Natural killer cell treated with Interleukin-12 subunit alpha and Interleukin-12 subunit beta and Interleukin-15 and Interleukin-18, amount 100 ng/mL, for 72 hours (primary cell): Measurements from ENCODE around the gene OXNAD1. TPM values are rescaled to one million over a fixed set of nuclear protein-coding genes. Genes with fewer than 3 reads are reported as not detected.

Experiments used
- ATAC-seq, 2 donors: fragments of 150-1000 bp; cut with Tn5 transposase in 1 of 2; sonication (Bioruptor Pico), chemical (Tn5 transposase) in 1 of 2; 2 replicates each; pipeline ENCODE4 v1.10.0; 2021
- DNase-seq: peaks from one replicate; pipeline ENCODE4 v3.0.0; 2022; ENCODE audit warnings: low spot score
- H3K27ac Mint-ChIP-seq, 2 donors: 1 replicate in 1 of 2; 2 replicates in 1 of 2; pipeline ENCODE4 v1.8.0; 2022; ENCODE audit warnings: mixed read lengths in 2 of 2, mild to moderate bottlenecking in 1 of 2, moderate library complexity in 1 of 2
- H3K27me3 Mint-ChIP-seq, 2 donors: 1 replicate in 1 of 2; 2 replicates in 1 of 2; pipeline ENCODE4 v1.8.0; 2022; ENCODE audit warnings: mixed read lengths in 2 of 2
- H3K36me3 Mint-ChIP-seq: one replicate; pipeline ENCODE4 v1.8.0; 2022; ENCODE audit warnings: mixed read lengths
- H3K4me1 Mint-ChIP-seq, 2 donors: 1 replicate in 1 of 2; 2 replicates in 1 of 2; pipeline ENCODE4 v1.8.0; 2022; ENCODE audit warnings: low read depth in 2 of 2, mixed read lengths in 2 of 2, mild to moderate bottlenecking in 1 of 2
- H3K4me3 Mint-ChIP-seq: one replicate; pipeline ENCODE4 v1.8.0; 2022; ENCODE audit warnings: mixed read lengths
- H3K9me3 Mint-ChIP-seq: 2 replicates; pipeline ENCODE4 v1.8.0; 2022; ENCODE audit warnings: mixed read lengths
- total RNA-seq, 2 donors: library from RNA; stranded (reverse); gene quantifications; one replicate each; pipeline ENCODE4 v1.2.3, GENCODE V29; 2022

Gene OXNAD1
- total RNA-seq, 2 donors from 2014 or later = 16.0 to 31.4 TPM

- no peak overlapping the region for H3K27ac Mint-ChIP-seq
- DNase-seq = no peak
- peaks cover 8 to 10% of the 10 kb centered on the region in 2 donors for H3K4me1 Mint-ChIP-seq
- no peaks in the 10 kb centered on the region for H3K27me3 Mint-ChIP-seq
- H3K4me3 Mint-ChIP-seq = no peak overlapping the region
- H3K36me3 Mint-ChIP-seq = peaks cover 7% of the 10 kb centered on the region
- ATAC-seq = no peak
- no peaks in the 10 kb centered on the region for H3K9me3 Mint-ChIP-seq
Observed at GRCh38 chr3:16270855-16271254, 5.8 kb downstream of the OXNAD1 start.

- Mint-ChIP-seq H3K4me3 (no peak overlapping the region), H3K36me3 (peaks cover 10% of the 10 kb centered on the region), H3K4me1 (no peaks in the 10 kb centered on the region), H3K9me3 (no peaks in the 10 kb centered on the region), H3K27me3 (no peaks in the 10 kb centered on the region), H3K27ac (no peak overlapping the region)
- DNase-seq (no peak), ATAC-seq (no peak)
Observed at GRCh38 chr3:16272588-16272987, 7.6 kb downstream of the OXNAD1 start.

GRCh38 chr3:16273867-16274266 lies 8.9 kb downstream of the OXNAD1 start:
- Mint-ChIP-seq H3K4me3 (no peak overlapping the region), H3K4me1 (no peaks in the 10 kb centered on the region), H3K27ac (no peak overlapping the region), H3K9me3 (no peaks in the 10 kb centered on the region), H3K36me3 (peaks cover 12% of the 10 kb centered on the region), H3K27me3 (no peaks in the 10 kb centered on the region)
- ATAC-seq (no peak), DNase-seq (no peak)

- Mint-ChIP-seq H3K36me3 (peaks cover 10% of the 10 kb centered on the region), H3K9me3 (no peaks in the 10 kb centered on the region), H3K27ac (peak overlapping the region in 1 of 2 donors; percentile 19), H3K4me3 (no peak overlapping the region), H3K27me3 (no peaks in the 10 kb centered on the region), H3K4me1 (no peaks in the 10 kb centered on the region)
- DNase-seq (no peak), ATAC-seq (no peak)
Observed at GRCh38 chr3:16277471-16277870, 12.5 kb downstream of the OXNAD1 start.

GRCh38 chr3:16279010-16279801 lies 14.2 kb downstream of the OXNAD1 start:
- DNase-seq = no peak
- Mint-ChIP-seq H3K27me3 (no peaks in the 10 kb centered on the region), H3K27ac (no peak overlapping the region), H3K36me3 (peaks cover 22% of the 10 kb centered on the region), H3K9me3 (no peaks in the 10 kb centered on the region), H3K4me1 (peaks cover 4 to 5% of the 10 kb centered on the region in 2 donors), H3K4me3 (no peak overlapping the region)
- ATAC-seq = no peak

- peaks cover 28% of the 10 kb centered on the region for H3K36me3 Mint-ChIP-seq
- H3K27me3 Mint-ChIP-seq = no peaks in the 10 kb centered on the region
- DNase-seq (no peak), ATAC-seq (no peak)
- peaks cover 12 to 17% of the 10 kb centered on the region in 2 donors for H3K4me1 Mint-ChIP-seq
- no peaks in the 10 kb centered on the region for H3K9me3 Mint-ChIP-seq
- H3K27ac Mint-ChIP-seq = no peak overlapping the region
- no peak overlapping the region for H3K4me3 Mint-ChIP-seq
Observed at GRCh38 chr3:16280671-16281070, 15.7 kb downstream of the OXNAD1 start.

GRCh38 chr3:16284633-16285032 lies 19.6 kb downstream of the OXNAD1 start:
- H3K4me1 Mint-ChIP-seq = peaks cover 46 to 57% of the 10 kb centered on the region in 2 donors
- ATAC-seq (no peak), DNase-seq (no peak)
- H3K36me3 Mint-ChIP-seq = peaks cover 23% of the 10 kb centered on the region
- no peaks in the 10 kb centered on the region for H3K9me3 Mint-ChIP-seq
- peak overlapping the region; percentile 53 for H3K4me3 Mint-ChIP-seq
- H3K27ac Mint-ChIP-seq = peak overlapping the region; percentile 89 to 90
- H3K27me3 Mint-ChIP-seq = no peaks in the 10 kb centered on the region

- H3K4me1 Mint-ChIP-seq = peaks cover 60 to 72% of the 10 kb centered on the region in 2 donors
- no peaks in the 10 kb centered on the region for H3K9me3 Mint-ChIP-seq
- H3K36me3 Mint-ChIP-seq = peaks cover 23% of the 10 kb centered on the region
- peak overlapping the region; percentile 85 for H3K4me3 Mint-ChIP-seq
- H3K27ac Mint-ChIP-seq = peak overlapping the region; percentile 89 to 90
- ATAC-seq (peak; percentile 95 to 96), DNase-seq (peak; percentile 77)
- H3K27me3 Mint-ChIP-seq = no peaks in the 10 kb centered on the region
Observed at GRCh38 chr3:16286161-16286560, 21.1 kb downstream of the OXNAD1 start.

GRCh38 chr3:16286751-16287543 lies 21.9 kb downstream of the OXNAD1 start:
- Mint-ChIP-seq H3K4me1 (peaks cover 66 to 80% of the 10 kb centered on the region in 2 donors), H3K27me3 (no peaks in the 10 kb centered on the region), H3K27ac (peak overlapping the region; percentile 89 to 90), H3K9me3 (no peaks in the 10 kb centered on the region), H3K4me3 (peak overlapping the region; percentile 85), H3K36me3 (peaks cover 23% of the 10 kb centered on the region)
- no peak for DNase-seq
- ATAC-seq = no peak

GRCh38 chr3:16288664-16289063 lies 23.7 kb downstream of the OXNAD1 start:
- H3K9me3 Mint-ChIP-seq = peaks cover 5% of the 10 kb centered on the region
- peak in 1 of 2 donors; percentile 12 for ATAC-seq
- peaks cover 74 to 85% of the 10 kb centered on the region in 2 donors for H3K4me1 Mint-ChIP-seq
- peaks cover 20% of the 10 kb centered on the region for H3K36me3 Mint-ChIP-seq
- H3K27ac Mint-ChIP-seq = peak overlapping the region; percentile 89 to 90
- DNase-seq = no peak
- H3K4me3 Mint-ChIP-seq = peak overlapping the region; percentile 85
- H3K27me3 Mint-ChIP-seq = no peaks in the 10 kb centered on the region

GRCh38 chr3:16289144-16289889 lies 24.3 kb downstream of the OXNAD1 start:
- Mint-ChIP-seq H3K4me3 (peak overlapping the region; percentile 85), H3K27me3 (no peaks in the 10 kb centered on the region), H3K9me3 (peaks cover 5% of the 10 kb centered on the region), H3K27ac (peak overlapping the region; percentile 89 to 90), H3K36me3 (peaks cover 24% of the 10 kb centered on the region), H3K4me1 (peaks cover 75 to 85% of the 10 kb centered on the region in 2 donors)
- ATAC-seq (no peak), DNase-seq (no peak)

GRCh38 chr3:16290007-16290826 lies 25.2 kb downstream of the OXNAD1 start:
- peak overlapping the region; percentile 89 to 90 for H3K27ac Mint-ChIP-seq
- peaks cover 69 to 78% of the 10 kb centered on the region in 2 donors for H3K4me1 Mint-ChIP-seq
- H3K4me3 Mint-ChIP-seq = peak overlapping the region; percentile 85
- no peaks in the 10 kb centered on the region for H3K27me3 Mint-ChIP-seq
- DNase-seq (no peak), ATAC-seq (no peak)
- H3K36me3 Mint-ChIP-seq = peaks cover 23% of the 10 kb centered on the region
- H3K9me3 Mint-ChIP-seq = peaks cover 5% of the 10 kb centered on the region

- DNase-seq (no peak), ATAC-seq (peak; percentile 64 to 71)
- H3K36me3 Mint-ChIP-seq = peaks cover 28% of the 10 kb centered on the region
Observed at GRCh38 chr3:16290827-16291196, 25.8 kb downstream of the OXNAD1 start.

More at GRCh38 chr3:16290827-16291196, 25.8 kb downstream of the OXNAD1 start:
- Mint-ChIP-seq H3K27me3 (no peaks in the 10 kb centered on the region), H3K4me3 (peak overlapping the region; percentile 85), H3K4me1 (peaks cover 72 to 78% of the 10 kb centered on the region in 2 donors), H3K27ac (peak overlapping the region; percentile 89 to 90), H3K9me3 (peaks cover 5% of the 10 kb centered on the region)
